ENCODE measurements around the gene PIK3R2. TPM values are rescaled to one million over a fixed set of nuclear protein-coding genes. Genes with fewer than 3 reads are reported as not detected.

PIK3R2 gene
- total and polyA plus RNA-seq, 2 of the 8 experiments (the other 6 are each of a cell fraction or from before 2014, with no cell fraction given), result 21.7 to 57.1 TPM

DNA sequence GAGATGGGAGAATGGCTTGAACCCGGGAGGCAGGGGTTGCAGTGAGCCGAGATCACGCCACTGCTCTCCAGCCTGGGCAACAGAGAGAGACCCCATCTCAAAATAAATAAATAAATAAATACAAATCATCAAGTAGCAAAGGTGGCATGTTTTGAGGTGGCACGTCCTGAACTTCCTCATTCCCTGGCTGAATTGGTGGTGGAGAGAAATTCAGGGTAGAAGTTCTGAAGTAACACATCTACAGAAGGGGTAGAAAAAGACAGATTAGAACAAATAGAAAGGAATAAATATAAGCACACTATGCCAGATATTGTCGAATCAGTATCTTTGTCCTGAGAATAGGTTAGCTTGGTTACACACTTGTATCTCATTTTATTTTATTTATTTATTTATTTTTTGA is 27.0 kb downstream of the PIK3R2 start:
- Histone ChIP-seq H3K36me3 (ENCODE audit: control insufficient read depth in 2 of 4, insufficient read depth in 4 of 4, low read length in 3 of 4) (no peaks in the 10 kb centered on the region), H2BK120ac (replicated peaks; ENCODE audit: low read depth, low read length) (no peak overlapping the region), H2BK20ac (ENCODE audit: low read length) (no peak overlapping the region), H3K79me1 (ENCODE audit: low read depth, low read length) (no peaks in the 10 kb centered on the region), H3K79me2 (ENCODE audit: control insufficient read depth in 1 of 2, insufficient read depth in 2 of 2, low read length in 2 of 2) (no peaks in the 10 kb centered on the region), H3K23ac (ENCODE audit: insufficient read length) (no peak overlapping the region), H3K4me2 (ENCODE audit: insufficient read depth in 1 of 2, low read depth in 2 of 2, low read length in 2 of 2) (no peak overlapping the region), H2BK5ac (ENCODE audit: low read depth, low read length) (no peak overlapping the region), H2BK12ac (ENCODE audit: low read depth, low read length) (no peak overlapping the region), H3K4ac (replicated peaks; ENCODE audit: insufficient read length, low read depth, low read length) (no peak overlapping the region), H2AK5ac (ENCODE audit: low read depth, low read length) (no peak overlapping the region), H3K9me3 (ENCODE audit: insufficient read depth in 2 of 2, low read depth in 1 of 2, low read length in 1 of 2) (no peaks in the 10 kb centered on the region), H2BK15ac (ENCODE audit: low read length) (no peak overlapping the region), H3K4me3 (ENCODE audit: extremely low read depth in 1 of 4, insufficient read depth in 2 of 4, low read depth in 3 of 4, low read length in 4 of 4) (no peak overlapping the region), H4K8ac (ENCODE audit: extremely low read depth, insufficient read depth, low read length) (no peak overlapping the region), H3K14ac (ENCODE audit: insufficient read length) (no peak overlapping the region), H3K27ac (ENCODE audit: low read depth, low read length) (no peak overlapping the region), H3K23me2 (ENCODE audit: low read depth, low read length) (no peaks in the 10 kb centered on the region), H2AFZ (ENCODE audit: low read length) (no peak overlapping the region), H4K5ac (ENCODE audit: insufficient read length, low read depth, low read length) (no peak overlapping the region), H3K4me1 (replicated peaks in 1 of 4; ENCODE audit: control insufficient read depth in 3 of 4, insufficient read depth in 4 of 4, low read length in 3 of 4) (no peaks in the 10 kb centered on the region), H3K9ac (replicated peaks in 1 of 4; ENCODE audit: extremely low read depth in 1 of 4, low read depth in 3 of 4, low read length in 3 of 4) (no peak overlapping the region), H4K20me1 (replicated peaks in 1 of 2; ENCODE audit: control insufficient read depth in 1 of 2, insufficient read depth in 2 of 2, low read length in 2 of 2) (peaks cover 0 to 1% of the 10 kb centered on the region in 2 experiments), H3K27me3 (replicated peaks in 1 of 4; ENCODE audit: control insufficient read depth in 3 of 4, extremely low read depth in 1 of 4, insufficient read depth in 3 of 4, low read length in 3 of 4) (peaks cover 0 to 7% (median under 1%) of the 10 kb centered on the region in 4 experiments; a peak in 5 of 7 replicates), H4K91ac (replicated peaks; ENCODE audit: insufficient read length, low read length) (no peak overlapping the region), H3K18ac (ENCODE audit: extremely low read depth, low read length) (no peak overlapping the region), H3K56ac (replicated peaks; ENCODE audit: insufficient read length, low read depth, low read length) (no peak overlapping the region)
- DNase-seq (ENCODE audit: low read depth in 1 of 2, low spot score in 2 of 2), result no peak
- ChIA-PET CTCF (ENCODE audit: partially characterized antibody) (interaction anchor here (0.7 to 1.6 kb wide), 2 partner anchors 12 to 83 kb away, joined by 3 to 5 read pairs; no protein-coding TSS in a partner anchor), POLR2A (ENCODE audit: partially characterized antibody) (interaction anchor here (0.6 to 1.3 kb wide), 3 partner anchors 11 to 102 kb away, joined by 3 read pairs; no protein-coding TSS in a partner anchor)
- no peak for FAIRE-seq
- 89% methylated on average over 5 of the region's 5 CpGs; no CpG with 5 or more reads in 1 of the 2 experiments for WGBS, 2 experiments (ENCODE audit: extremely low coverage in 1 of 2, insufficient coverage in 1 of 2, insufficient read length in 1 of 2, insufficient replicate concordance in 2 of 2, low coverage in 1 of 2, low lambda C conversion rate in 2 of 2, missing lambda C conversion rate in 1 of 2)
- no peak for TF ChIP-seq MAFK (IDR thresholded peaks at IDR 0.05; ENCODE audit: low read depth, low read length)
- TF ChIP-seq TAF7 (optimal IDR thresholded peaks at IDR 0.05; ENCODE audit: borderline replicate concordance, low read depth, low read length), result no peak
- no peak for TF ChIP-seq SP2 (IDR thresholded peaks at IDR 0.05; ENCODE audit: low read length)
- no peak for TF ChIP-seq CEBPB (IDR thresholded peaks at IDR 0.05; ENCODE audit: low read depth, low read length)
- TF ChIP-seq, protein P1, sequence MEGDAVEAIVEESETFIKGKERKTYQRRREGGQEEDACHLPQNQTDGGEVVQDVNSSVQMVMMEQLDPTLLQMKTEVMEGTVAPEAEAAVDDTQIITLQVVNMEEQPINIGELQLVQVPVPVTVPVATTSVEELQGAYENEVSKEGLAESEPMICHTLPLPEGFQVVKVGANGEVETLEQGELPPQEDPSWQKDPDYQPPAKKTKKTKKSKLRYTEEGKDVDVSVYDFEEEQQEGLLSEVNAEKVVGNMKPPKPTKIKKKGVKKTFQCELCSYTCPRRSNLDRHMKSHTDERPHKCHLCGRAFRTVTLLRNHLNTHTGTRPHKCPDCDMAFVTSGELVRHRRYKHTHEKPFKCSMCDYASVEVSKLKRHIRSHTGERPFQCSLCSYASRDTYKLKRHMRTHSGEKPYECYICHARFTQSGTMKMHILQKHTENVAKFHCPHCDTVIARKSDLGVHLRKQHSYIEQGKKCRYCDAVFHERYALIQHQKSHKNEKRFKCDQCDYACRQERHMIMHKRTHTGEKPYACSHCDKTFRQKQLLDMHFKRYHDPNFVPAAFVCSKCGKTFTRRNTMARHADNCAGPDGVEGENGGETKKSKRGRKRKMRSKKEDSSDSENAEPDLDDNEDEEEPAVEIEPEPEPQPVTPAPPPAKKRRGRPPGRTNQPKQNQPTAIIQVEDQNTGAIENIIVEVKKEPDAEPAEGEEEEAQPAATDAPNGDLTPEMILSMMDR (IDR thresholded peaks at IDR 0.05; ENCODE audit: control extremely low read depth in 1 of 3, insufficient read depth in 1 of 3, low read depth in 1 of 3, low read length in 3 of 3), result no peak
- no peak for TF ChIP-seq RAD21 (IDR thresholded peaks at IDR 0.05 in 1 of 2, conservative IDR thresholded peaks at IDR 0.05 in 1 of 2; ENCODE audit: low read depth in 2 of 2, low read length in 2 of 2)
- no peak for TF ChIP-seq EP300 (IDR thresholded peaks at IDR 0.05; ENCODE audit: borderline replicate concordance in 1 of 2, low read depth in 2 of 2, low read length in 2 of 2)
- TF ChIP-seq SP4 (IDR thresholded peaks at IDR 0.05; ENCODE audit: low read length), result no peak
- no peak for TF ChIP-seq RBBP5 (IDR thresholded peaks at IDR 0.05; ENCODE audit: borderline replicate concordance, low read depth, low read length)
